WERI-Rb-1 (cell line): Measurements from ENCODE around the gene GLIS1.
A peak's percentile ranks its signal among the peaks of the same experiment; 100 is the strongest.

ENCODE experiments used
- DNase-seq: peaks from one replicate; pipeline ENCODE4 v3.0.0-alpha.2; 2020
- H3K27ac ChIP-seq: fragments of 250-450 bp; sonication (Bioruptor Pico); 2 replicates; pipeline ENCODE4 v1.5.1; 2020; ENCODE audit warnings: mild to moderate bottlenecking, moderate library complexity
- H3K27me3 ChIP-seq: fragments of 250-450 bp; sonication (Bioruptor Pico); 2 replicates; pipeline ENCODE4 v1.5.1; 2021; ENCODE audit warnings: mild to moderate bottlenecking, low read depth, moderate library complexity; ENCODE audit not compliant: insufficient read depth, severe bottlenecking
- H3K36me3 ChIP-seq: fragments of 250-450 bp; sonication (Bioruptor Pico); 2 replicates; pipeline ENCODE4 v1.5.1; 2020; ENCODE audit warnings: mild to moderate bottlenecking, moderate library complexity
- H3K4me3 ChIP-seq: 2 replicates; pipeline ENCODE4 v1.5.1; 2011; ENCODE audit warnings: low read depth, mild to moderate bottlenecking, control low read depth, low read length
- H3K9me3 ChIP-seq: fragments of 250-450 bp; sonication (Bioruptor Pico); 2 replicates; pipeline ENCODE4 v1.5.1; 2021; ENCODE audit warnings: mild to moderate bottlenecking, moderate library complexity; ENCODE audit not compliant: severe bottlenecking
- CTCF ChIP-seq: IDR thresholded peaks from 2 replicates; pipeline ENCODE4 v1.5.1; 2011; ENCODE audit warnings: low read depth, mild to moderate bottlenecking, control low read depth, inconsistent platforms, low read length

Gene GLIS1

GRCh38 chr1:53550201-53550741 is 188.7 kb downstream of the GLIS1 start:
- Histone ChIP-seq H3K27ac (no peak overlapping the region), H3K27me3 (no peaks in the 10 kb centered on the region), H3K36me3 (no peaks in the 10 kb centered on the region), H3K9me3 (no peaks in the 10 kb centered on the region), H3K4me3 (no peak overlapping the region)
- peak; percentile 2 for DNase-seq
- TF ChIP-seq CTCF: no peak

- no peaks in the 10 kb centered on the region for H3K9me3 ChIP-seq
- no peak for DNase-seq
- TF ChIP-seq CTCF: no peak
- no peak overlapping the region for H3K27ac ChIP-seq
- no peak overlapping the region for H3K4me3 ChIP-seq
- no peaks in the 10 kb centered on the region for H3K36me3 ChIP-seq
- H3K27me3 ChIP-seq: no peaks in the 10 kb centered on the region
Observed at GRCh38 chr1:53549781-53550180, 189.2 kb downstream of the GLIS1 start.

GRCh38 chr1:53549287-53549686 is 189.7 kb downstream of the GLIS1 start:
- no peak for TF ChIP-seq CTCF
- Histone ChIP-seq H3K36me3 (no peaks in the 10 kb centered on the region), H3K27ac (no peak overlapping the region), H3K9me3 (no peaks in the 10 kb centered on the region), H3K27me3 (no peaks in the 10 kb centered on the region), H3K4me3 (no peak overlapping the region)
- no peak for DNase-seq

- H3K27ac ChIP-seq: no peak overlapping the region
Observed at GRCh38 chr1:53548031-53548491, 190.9 kb downstream of the GLIS1 start.

GRCh38 chr1:53547231-53547790 is 191.7 kb downstream of the GLIS1 start:
- Histone ChIP-seq H3K27me3 (no peaks in the 10 kb centered on the region), H3K4me3 (no peak overlapping the region), H3K36me3 (no peaks in the 10 kb centered on the region), H3K27ac (no peak overlapping the region), H3K9me3 (no peaks in the 10 kb centered on the region)
- peak; percentile 2 for DNase-seq
- no peak for TF ChIP-seq CTCF

More at GRCh38 chr1:53548031-53548491, 190.9 kb downstream of the GLIS1 start:
- no peak for TF ChIP-seq CTCF
- H3K4me3 ChIP-seq: no peak overlapping the region
- no peaks in the 10 kb centered on the region for H3K36me3 ChIP-seq
- no peaks in the 10 kb centered on the region for H3K27me3 ChIP-seq
- no peaks in the 10 kb centered on the region for H3K9me3 ChIP-seq
- peak; percentile 2 for DNase-seq
